B cell (primary cell): ENCODE data around the gene BLACAT1. TPM values are rescaled to one million over a fixed set of nuclear protein-coding genes. Genes with fewer than 3 reads are reported as not detected.

Experiments
- ATAC-seq: fragments of 200-7000 bp; cut with Tn5 transposase; one replicate; pipeline ENCODE4 v1.10.0; 2021; ENCODE audit warnings: low read depth, mild to moderate bottlenecking, moderate number of reproducible peaks, moderate library complexity
- CTCF ChIA-PET: fragments of 350-600 bp; sonication (Branson Sonifier 250); formaldehyde crosslinking; loops from one replicate; lab custom pipeline; 2021; ENCODE audit warnings: antibody characterized with exemption, inconsistent platforms; lab: Charles Lee
- POLR2A ChIA-PET: fragments of 350-600 bp; sonication (Branson Sonifier 250); formaldehyde crosslinking; loops from one replicate; lab custom pipeline; 2021; ENCODE audit warnings: antibody characterized with exemption; lab: Charles Lee
- DNase-seq: peaks from one replicate; pipeline ENCODE4 v3.0.0; 2013
- H2AFZ ChIP-seq: 2 replicates; pipeline ENCODE4 v1.6.1; 2012; ENCODE audit warnings: mild to moderate bottlenecking, low read depth, low read length; ENCODE audit not compliant: insufficient read depth, poor library complexity, severe bottlenecking
- H3K27ac ChIP-seq, 2 donors: 1 replicate in 1 of 2; 2 replicates in 1 of 2; pipeline ENCODE4 v1.5.1; 2012 to 2013; ENCODE audit warnings: low read length in 2 of 2, mild to moderate bottlenecking in 2 of 2, moderate library complexity in 1 of 2
- H3K27me3 ChIP-seq, 4 experiments: fragments of 200-600 bp in 1 of 4; sonication (generic) in 1 of 4; replicated peaks in 1 of 4; 1 replicate in 2 of 4; 2 replicates in 2 of 4; pipeline versions ENCODE4 v1.6.1 to v1.7.0; 2013 to 2016; ENCODE audit warnings: low read length in 3 of 4, mild to moderate bottlenecking in 2 of 4, mixed read lengths in 1 of 4, moderate library complexity in 1 of 4; ENCODE audit not compliant: insufficient read depth in 4 of 4, control insufficient read depth in 3 of 4; ENCODE audit errors: control extremely low read depth in 1 of 4
- H3K36me3 ChIP-seq, 2 experiments: replicated peaks in 1 of 2; 1 replicate in 1 of 2; 2 replicates in 1 of 2; pipeline versions ENCODE4 v1.6.1 to v1.7.1; 2013; ENCODE audit warnings: low read length in 1 of 2; ENCODE audit not compliant: insufficient read depth in 2 of 2, control insufficient read depth in 1 of 2; ENCODE audit errors: control extremely low read depth in 1 of 2, extremely low read depth in 1 of 2
- H3K4me1 ChIP-seq, 2 donors: fragments of 200-600 bp in 1 of 2; sonication (generic) in 1 of 2; 1 replicate in 1 of 2; 2 replicates in 1 of 2; pipeline versions ENCODE4 v1.5.1 to v1.6.1; 2013 to 2017; ENCODE audit warnings: low read length in 2 of 2; ENCODE audit not compliant: control insufficient read depth in 2 of 2, insufficient read depth in 2 of 2
- H3K4me2 ChIP-seq: replicated peaks from 2 replicates; pipeline ENCODE3; 2012; ENCODE audit warnings: mild to moderate bottlenecking, low read depth, low read length; ENCODE audit not compliant: poor library complexity, severe bottlenecking
- H3K4me3 ChIP-seq, 5 experiments: fragments of 200-600 bp in 1 of 5; sonication (generic) in 1 of 5; 1 replicate in 3 of 5; 2 replicates in 2 of 5; pipeline versions ENCODE4 v1.5.1 to v1.7.0; 2011 to 2016; ENCODE audit warnings: low read length in 4 of 5, mild to moderate bottlenecking in 4 of 5, low read depth in 2 of 5, control low read depth in 1 of 5, moderate library complexity in 1 of 5; ENCODE audit not compliant: insufficient read depth in 1 of 5; ENCODE audit errors: control extremely low read depth in 1 of 5, extremely low read depth in 1 of 5
- H3K79me2 ChIP-seq: fragments of 200-600 bp; sonication (generic); one replicate; pipeline ENCODE4 v1.6.0; 2016; ENCODE audit warnings: low read length; ENCODE audit not compliant: control insufficient read depth, insufficient read depth
- H3K9ac ChIP-seq: fragments of 200-600 bp; sonication (generic); 2 replicates; pipeline ENCODE4 v1.6.1; 2017; ENCODE audit warnings: mild to moderate bottlenecking, low read length, moderate library complexity
- H3K9me3 ChIP-seq, 3 donors: one replicate each; pipeline versions ENCODE4 v1.6.1 to v1.7.1; 2013; ENCODE audit warnings: low read length in 2 of 3; ENCODE audit not compliant: control insufficient read depth in 2 of 3, insufficient read depth in 1 of 3; ENCODE audit errors: control extremely low read depth in 1 of 3
- H4K20me1 ChIP-seq: 2 replicates; pipeline ENCODE4 v1.6.0; 2012; ENCODE audit warnings: mild to moderate bottlenecking, low read length; ENCODE audit not compliant: insufficient read depth, control insufficient read depth, poor library complexity, severe bottlenecking
- H3K27ac Mint-ChIP-seq: one replicate; pipeline ENCODE4 v1.8.0; 2021; ENCODE audit warnings: mixed read lengths
- H3K27me3 Mint-ChIP-seq: one replicate; pipeline ENCODE4 v1.8.0; 2021; ENCODE audit warnings: mixed read lengths
- H3K4me1 Mint-ChIP-seq: one replicate; pipeline ENCODE4 v1.8.0; 2021; ENCODE audit warnings: mixed read lengths
- H3K4me3 Mint-ChIP-seq: one replicate; pipeline ENCODE4 v1.8.0; 2021; ENCODE audit warnings: mixed read lengths
- H3K9me3 Mint-ChIP-seq: one replicate; pipeline ENCODE4 v1.8.0; 2022; ENCODE audit warnings: mixed read lengths; ENCODE audit not compliant: insufficient read depth
- EZH2 ChIP-seq: IDR thresholded peaks from 2 replicates; pipeline ENCODE4 v1.6.1; 2012; ENCODE audit warnings: borderline replicate concordance, low read depth, mild to moderate bottlenecking, moderate library complexity, low read length; ENCODE audit not compliant: insufficient read depth, poor library complexity, severe bottlenecking
- WGBS: methylation state at CpG from one replicate; pipeline ENCODE4 v1.1.5; 2013; ENCODE audit warnings: missing lambda C conversion rate; ENCODE audit not compliant: insufficient coverage; 5-methylcytosine and 5-hydroxymethylcytosine counted together
- intact Hi-C: fragments of 100-400 bp; cut with micrococcal nuclease; formaldehyde crosslinking; loops from one replicate; pipeline ENCODE4 v1.10.0; 2022
- polyA plus RNA-seq: library from polyadenylated mRNA; depleted of rRNA; stranded (reverse); fragments of >200 nt; gene quantifications from 2 replicates; pipeline ENCODE4 v1.2.3, GENCODE V29; 2012
- total RNA-seq, 2 donors: library from RNA; stranded (reverse); fragments of 120-200 nt in 1 of 2; gene quantifications; 1 replicate in 1 of 2; 2 replicates in 1 of 2; pipeline versions ENCODE4 v1.2.3 to v1.2.4, GENCODE V29; 2013 to 2022
- TF ChIP-seq, protein P1 (sequence below): fragments of 200-600 bp; IDR thresholded peaks from one replicate; pipeline ENCODE4 v1.8.0; 2022; ENCODE audit warnings: antibody characterized with exemption, mild to moderate bottlenecking

Gene BLACAT1
- total and polyA plus RNA-seq, 2 donors (not counting 1 experiment from before 2014, with no cell fraction given), result 0.03 TPM; not detected in 1

DNA sequence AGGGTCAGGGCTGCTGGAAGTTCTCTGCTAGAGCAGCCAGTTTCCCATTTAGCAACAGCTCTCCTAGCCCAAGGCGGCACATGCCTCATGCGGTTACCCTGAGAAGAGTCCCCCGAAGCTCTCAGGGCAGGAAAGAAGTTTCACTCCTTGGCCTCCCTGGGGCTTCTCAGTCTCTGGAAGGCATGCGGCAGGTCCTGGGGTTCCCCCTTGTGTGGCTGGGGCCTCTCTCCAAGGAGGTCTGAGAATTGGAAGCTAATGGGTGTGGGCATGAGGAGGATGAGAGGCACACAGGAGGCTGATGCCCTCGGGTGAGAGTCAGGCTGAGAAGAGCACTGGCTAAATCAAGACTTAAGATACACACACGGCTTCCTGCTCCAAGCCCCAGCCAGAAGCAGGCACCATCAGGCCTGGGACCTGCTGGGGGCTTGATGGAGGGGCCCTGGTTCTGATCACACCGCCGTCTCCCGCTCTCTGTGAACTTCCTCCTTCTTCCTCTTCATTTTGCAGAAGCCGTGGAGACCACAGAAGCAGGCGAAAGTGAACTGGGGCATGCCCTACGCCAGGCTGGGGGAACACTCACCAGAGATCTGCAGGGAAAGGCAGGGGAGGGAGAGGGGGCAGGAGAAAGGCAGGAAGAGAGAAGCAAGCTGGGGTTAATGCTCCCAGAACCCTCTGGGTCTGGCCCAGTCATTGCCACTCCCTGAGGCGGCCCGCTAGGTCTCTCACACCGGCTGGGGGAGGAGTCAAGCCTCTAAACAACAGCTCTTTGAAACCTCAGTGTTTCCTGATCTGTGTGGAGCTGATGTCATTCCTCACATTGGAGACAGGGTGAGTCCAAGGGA, 15.1 kb downstream of the BLACAT1 start:
- Histone ChIP-seq H3K9ac (peak overlapping the region; percentile 37), H3K4me1 (peaks cover 49 to 59% of the 10 kb centered on the region in 2 donors), H4K20me1 (no peaks in the 10 kb centered on the region), H3K27me3 (peaks cover 0 to 8% (median 2%) of the 10 kb centered on the region in 4 experiments), H2AFZ (peak overlapping the region; percentile 60), H3K4me3 (peak overlapping the region in 4 of 5 experiments; percentile 20 to 50 (median 44)), H3K36me3 (no peaks in the 10 kb centered on the region), H3K9me3 (peaks cover 0 to 9% (median 0%) of the 10 kb centered on the region in 3 donors), H3K27ac (peak overlapping the region; percentile 25 to 37), H3K79me2 (no peaks in the 10 kb centered on the region), H3K4me2 (peak overlapping the region; percentile 75)
- TF ChIP-seq, protein P1, sequence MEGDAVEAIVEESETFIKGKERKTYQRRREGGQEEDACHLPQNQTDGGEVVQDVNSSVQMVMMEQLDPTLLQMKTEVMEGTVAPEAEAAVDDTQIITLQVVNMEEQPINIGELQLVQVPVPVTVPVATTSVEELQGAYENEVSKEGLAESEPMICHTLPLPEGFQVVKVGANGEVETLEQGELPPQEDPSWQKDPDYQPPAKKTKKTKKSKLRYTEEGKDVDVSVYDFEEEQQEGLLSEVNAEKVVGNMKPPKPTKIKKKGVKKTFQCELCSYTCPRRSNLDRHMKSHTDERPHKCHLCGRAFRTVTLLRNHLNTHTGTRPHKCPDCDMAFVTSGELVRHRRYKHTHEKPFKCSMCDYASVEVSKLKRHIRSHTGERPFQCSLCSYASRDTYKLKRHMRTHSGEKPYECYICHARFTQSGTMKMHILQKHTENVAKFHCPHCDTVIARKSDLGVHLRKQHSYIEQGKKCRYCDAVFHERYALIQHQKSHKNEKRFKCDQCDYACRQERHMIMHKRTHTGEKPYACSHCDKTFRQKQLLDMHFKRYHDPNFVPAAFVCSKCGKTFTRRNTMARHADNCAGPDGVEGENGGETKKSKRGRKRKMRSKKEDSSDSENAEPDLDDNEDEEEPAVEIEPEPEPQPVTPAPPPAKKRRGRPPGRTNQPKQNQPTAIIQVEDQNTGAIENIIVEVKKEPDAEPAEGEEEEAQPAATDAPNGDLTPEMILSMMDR, result no peak
- TF ChIP-seq EZH2, result no peak
- H3K4me1 Mint-ChIP-seq, result peaks cover 62% of the 10 kb centered on the region
- 17% methylated on average over 11 of the region's 15 CpGs for WGBS
- intact Hi-C loops, result no loop called here
- H3K27me3 Mint-ChIP-seq, result peaks cover under 1% of the 10 kb centered on the region
- ChIA-PET CTCF (interaction anchor here (0.9 to 17.1 kb wide), 11 partner anchors 10 to 166 kb away, joined by 3 to 134 read pairs (median 6); partner anchors contain the start of gene BLACAT1), POLR2A (interaction anchor here (0.6 to 1.2 kb wide), 3 partner anchors 9 to 127 kb away, joined by 3 to 4 read pairs (median 3); no protein-coding TSS in a partner anchor)
- peak overlapping the region; percentile 80 for H3K4me3 Mint-ChIP-seq
- H3K27ac Mint-ChIP-seq, result peak overlapping the region; percentile 84
- ATAC-seq (peak; percentile 83), DNase-seq (peak; percentile 73)
- H3K9me3 Mint-ChIP-seq, result no peaks in the 10 kb centered on the region
